Spinal cord (tissue), 10 donors: ENCODE data around the gene THOC6. TPM values are rescaled to one million over a fixed set of nuclear protein-coding genes. Genes with fewer than 3 reads are reported as not detected.

Experiments
- DNase-seq, 6 donors: peaks; one replicate each; pipeline versions ENCODE4 v3.0.0 to v3.0.0-alpha.2; 2013 to 2015; ENCODE audit warnings: low spot score in 6 of 6, low read depth in 4 of 6
- H3K27ac ChIP-seq: one replicate; pipeline ENCODE4 v1.5.1; 2013; ENCODE audit warnings: low read depth, low read length, control low read depth
- H3K27me3 ChIP-seq: one replicate; pipeline ENCODE4 v1.6.1; 2013; ENCODE audit warnings: low read length; ENCODE audit not compliant: control insufficient read depth, insufficient read depth
- H3K36me3 ChIP-seq: one replicate; pipeline ENCODE4 v1.6.1; 2013; ENCODE audit warnings: low read length; ENCODE audit not compliant: control insufficient read depth, insufficient read depth
- H3K4me1 ChIP-seq: one replicate; pipeline ENCODE4 v1.6.1; 2013; ENCODE audit warnings: low read length; ENCODE audit not compliant: control insufficient read depth, insufficient read depth
- H3K4me3 ChIP-seq: one replicate; pipeline ENCODE4 v1.5.1; 2013; ENCODE audit warnings: low read depth, low read length, control low read depth
- H3K9me3 ChIP-seq: one replicate; pipeline ENCODE4 v1.6.1; 2013; ENCODE audit warnings: low read length; ENCODE audit not compliant: control insufficient read depth, insufficient read depth
- WGBS: methylation state at CpG from one replicate; pipeline ENCODE4 v1.1.5; 2013; ENCODE audit warnings: missing lambda C conversion rate; ENCODE audit not compliant: insufficient coverage; 5-methylcytosine and 5-hydroxymethylcytosine counted together
- polyA plus RNA-seq, 2 donors: library from polyadenylated mRNA; unstranded; fragments of 120-200 nt; gene quantifications; one replicate each; pipeline ENCODE4 v1.2.1, GENCODE V29; 2013; ENCODE audit not compliant: insufficient read length in 2 of 2
- total RNA-seq, 2 donors: library from RNA; depleted of rRNA in 1 of 2; stranded (reverse); fragments of 120-200 nt in 1 of 2; fragments of >200 nt in 1 of 2; gene quantifications; one replicate each; pipeline versions ENCODE4 v1.2.3 to v1.2.4, GENCODE V29; 2013 to 2014
- donor health status: healthy.

The THOC6 gene
- total and polyA plus RNA-seq, 4 donors = 7.2 to 18.7 (median 14.6) TPM

GRCh38 chr16:3038256-3038655 is 14.4 kb downstream of the THOC6 start:
- 49% methylated on average over 8 of the region's 11 CpGs for WGBS
- DNase-seq = no peak
- Histone ChIP-seq H3K27me3 (peaks cover 74% of the 10 kb centered on the region), H3K4me3 (no peak overlapping the region), H3K27ac (no peak overlapping the region), H3K4me1 (peaks cover 11% of the 10 kb centered on the region), H3K9me3 (no peaks in the 10 kb centered on the region), H3K36me3 (no peaks in the 10 kb centered on the region)

DNA sequence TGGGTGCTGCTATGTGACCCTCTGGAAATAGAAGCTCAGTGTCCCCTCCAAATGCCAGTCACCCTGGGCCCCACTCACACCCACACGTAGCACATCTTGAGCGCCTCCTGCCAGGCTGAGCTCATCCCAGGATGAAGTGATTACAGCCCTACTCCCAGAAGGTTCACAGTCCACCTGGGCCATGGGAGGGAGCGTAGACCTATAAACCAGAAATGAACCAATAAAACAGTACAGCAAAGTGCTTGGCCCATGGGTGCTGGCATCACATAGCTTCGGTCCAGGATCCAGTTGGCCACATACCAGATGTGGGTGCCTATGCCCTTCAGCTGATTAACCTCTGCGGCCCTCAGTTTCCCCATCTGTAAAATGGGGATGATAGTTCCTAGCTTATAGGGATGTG is 15.1 kb downstream of the THOC6 start:
- peaks cover 75% of the 10 kb centered on the region for H3K27me3 ChIP-seq
- no peaks in the 10 kb centered on the region for H3K9me3 ChIP-seq
- DNase-seq = no peak
- 96% methylated on average over 3 of the region's 5 CpGs for WGBS
- peaks cover 11% of the 10 kb centered on the region for H3K4me1 ChIP-seq
- no peaks in the 10 kb centered on the region for H3K36me3 ChIP-seq
- H3K27ac ChIP-seq = no peak overlapping the region
- H3K4me3 ChIP-seq = no peak overlapping the region

DNA sequence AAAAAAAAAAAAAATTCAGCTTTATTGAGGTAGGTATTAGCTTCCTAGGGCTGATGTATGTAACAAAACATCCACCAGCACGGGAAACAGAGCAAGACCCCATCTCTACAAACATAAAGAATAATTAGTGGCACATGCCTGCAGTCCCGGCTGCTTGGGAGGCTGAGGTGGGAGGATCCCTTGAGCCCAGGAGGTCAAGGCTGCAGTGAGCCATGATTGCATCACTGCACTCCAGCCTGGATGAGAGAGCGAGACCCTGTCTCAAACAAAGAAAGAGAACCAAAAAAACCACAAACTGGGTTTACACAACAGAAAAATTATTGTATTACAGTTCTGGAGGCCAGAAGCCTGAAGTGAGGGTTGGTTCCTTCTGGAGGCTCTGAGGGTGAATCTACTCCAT is 18.5 kb downstream of the THOC6 start:
- WGBS = no CpG with 5 or more reads among the region's 3 CpGs
- Histone ChIP-seq H3K4me1 (peaks cover 19% of the 10 kb centered on the region), H3K36me3 (no peaks in the 10 kb centered on the region), H3K9me3 (no peaks in the 10 kb centered on the region), H3K27ac (no peak overlapping the region), H3K27me3 (peaks cover 74% of the 10 kb centered on the region), H3K4me3 (no peak overlapping the region)
- no peak for DNase-seq

DNA sequence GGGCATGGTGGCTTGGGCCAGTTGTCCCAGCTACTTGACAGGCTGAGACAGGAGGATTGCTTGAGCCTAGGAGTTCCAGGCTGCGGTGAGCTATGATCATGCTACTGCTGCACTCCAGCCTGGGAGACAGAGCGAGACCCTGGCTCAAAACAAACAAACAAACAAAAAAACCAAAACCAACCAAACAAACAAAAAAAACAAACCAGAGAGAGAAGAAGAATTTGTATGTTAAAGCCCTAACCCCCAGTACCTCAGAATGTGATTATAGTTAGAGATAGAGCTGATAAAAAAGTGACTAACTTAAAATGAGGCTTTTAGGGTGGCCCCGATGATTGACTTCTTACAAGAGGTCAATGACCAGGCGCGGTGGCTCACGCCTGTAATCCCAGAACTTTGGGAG is 20.9 kb downstream of the THOC6 start:
- no peak for DNase-seq
- WGBS = 89% methylated on average over 4 of the region's 6 CpGs
- H3K9me3 ChIP-seq = no peaks in the 10 kb centered on the region
- H3K27me3 ChIP-seq = peaks cover 80% of the 10 kb centered on the region
- no peak overlapping the region for H3K27ac ChIP-seq
- H3K4me1 ChIP-seq = peaks cover 19% of the 10 kb centered on the region
- no peaks in the 10 kb centered on the region for H3K36me3 ChIP-seq
- no peak overlapping the region for H3K4me3 ChIP-seq

DNA sequence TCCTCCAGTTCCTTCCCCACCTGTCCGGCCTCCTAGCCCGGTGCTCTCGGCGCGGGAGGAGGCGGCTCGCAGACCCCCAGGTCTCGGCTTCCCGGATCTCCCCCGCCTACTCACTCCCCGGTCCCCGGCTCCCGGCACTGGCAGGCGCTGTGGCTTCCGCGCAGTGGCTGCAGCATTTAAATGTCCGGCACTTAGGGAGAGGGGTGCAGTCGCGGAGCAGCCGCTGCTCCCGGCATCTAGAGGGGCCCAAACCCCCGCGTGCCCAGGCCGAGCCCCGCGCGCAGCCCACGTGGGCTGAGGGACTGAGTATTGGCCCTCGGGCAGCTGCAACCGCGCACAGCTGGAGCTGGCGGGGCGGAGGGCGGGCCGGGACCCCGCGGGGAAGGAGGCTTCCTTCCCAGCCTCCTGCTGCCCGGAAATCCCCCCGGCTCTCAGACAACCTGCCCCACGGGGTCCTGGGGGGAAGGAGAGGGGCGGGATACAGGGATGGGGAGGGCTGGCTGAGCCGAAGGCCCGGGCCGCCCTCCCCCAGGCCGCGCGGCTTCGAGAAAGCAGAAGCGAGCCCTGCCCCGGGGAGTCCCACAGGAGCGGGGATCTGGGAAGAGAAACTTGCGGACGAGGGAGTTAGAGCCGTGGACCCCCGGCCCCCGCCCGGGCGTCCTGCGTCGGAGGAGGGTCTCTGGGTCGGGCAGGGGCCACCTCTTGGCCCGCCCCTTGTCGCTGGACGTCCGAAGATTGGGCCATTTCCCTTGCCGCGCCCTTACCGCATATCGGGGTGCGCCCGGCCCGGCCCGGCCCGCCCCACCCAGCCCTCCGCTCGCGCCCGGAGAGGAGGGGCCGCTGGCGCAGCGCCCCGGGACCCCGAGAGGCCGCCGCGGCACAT is 22.2 kb downstream of the THOC6 start, which contains the start of gene MMP25:
MMP25 (plus strand) TSS at position 804 of the 883 bp plus-strand sequence. CDS start 357 bp downstream, outside the sequence.
- DNase-seq = peak in 1 of 6 donors; percentile 9
- WGBS = under 1% methylated on average over 82 of the region's 86 CpGs
- H3K36me3 ChIP-seq = no peaks in the 10 kb centered on the region
- peak within 1 kb of the TSS; percentile 2 for H3K27ac ChIP-seq
- peak within 1 kb of the TSS; percentile 6 for H3K4me3 ChIP-seq
- peaks cover 19% of the 10 kb centered on the region for H3K4me1 ChIP-seq
- peaks cover 80% of the 10 kb centered on the region for H3K27me3 ChIP-seq
- H3K9me3 ChIP-seq = no peaks in the 10 kb centered on the region

DNA sequence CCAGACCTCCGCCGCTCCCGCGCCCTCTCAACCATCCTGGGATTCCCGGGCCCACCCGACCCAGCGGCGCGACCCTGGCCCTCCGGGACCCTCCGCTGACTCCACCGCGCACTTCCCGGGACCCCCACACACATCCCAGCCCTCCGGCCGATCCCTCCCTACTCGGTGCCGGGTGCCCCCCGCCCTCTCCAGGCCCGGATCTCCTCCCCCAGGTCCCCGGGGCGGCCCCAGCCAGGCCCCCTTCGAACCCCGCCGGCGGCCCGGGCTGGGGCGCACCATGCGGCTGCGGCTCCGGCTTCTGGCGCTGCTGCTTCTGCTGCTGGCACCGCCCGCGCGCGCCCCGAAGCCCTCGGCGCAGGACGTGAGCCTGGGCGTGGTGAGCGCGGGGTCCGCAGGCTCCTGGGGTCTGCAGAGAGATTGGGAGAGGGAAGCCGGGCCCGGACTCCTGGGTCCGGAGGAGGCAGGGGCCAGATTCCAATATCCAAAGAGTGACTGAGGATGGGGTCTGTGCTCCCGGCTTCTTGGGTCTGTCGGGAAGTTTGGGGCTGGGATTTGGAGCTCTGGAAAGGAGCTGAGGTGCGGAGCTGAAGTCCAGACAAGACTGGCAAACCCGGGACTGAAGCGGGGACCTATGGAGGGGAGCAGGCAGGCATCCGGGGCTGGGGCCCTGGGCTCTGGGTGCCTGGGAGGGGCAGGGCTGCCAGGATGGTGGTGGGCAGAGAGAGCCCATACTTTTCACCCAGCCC is 23.0 kb downstream of the THOC6 start:
- DNase-seq = no peak
- Histone ChIP-seq H3K4me1 (peaks cover 19% of the 10 kb centered on the region), H3K9me3 (no peaks in the 10 kb centered on the region), H3K27ac (no peak overlapping the region), H3K36me3 (no peaks in the 10 kb centered on the region), H3K4me3 (no peak overlapping the region), H3K27me3 (peaks cover 76% of the 10 kb centered on the region)
- under 1% methylated on average over 51 of the region's 54 CpGs for WGBS

DNA sequence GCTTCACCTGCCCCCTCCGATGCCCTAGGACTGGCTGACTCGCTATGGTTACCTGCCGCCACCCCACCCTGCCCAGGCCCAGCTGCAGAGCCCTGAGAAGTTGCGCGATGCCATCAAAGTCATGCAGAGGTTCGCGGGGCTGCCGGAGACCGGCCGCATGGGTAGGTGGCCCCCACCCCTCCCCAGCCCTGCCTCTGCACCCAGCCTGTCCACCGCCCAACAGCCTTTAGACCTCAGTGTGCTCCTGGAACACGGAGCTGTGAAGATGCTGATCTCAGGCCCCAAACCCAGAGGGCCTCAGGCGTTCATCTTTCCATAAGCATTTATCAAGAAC is 23.5 kb downstream of the THOC6 start:
- Histone ChIP-seq H3K4me1 (peaks cover 19% of the 10 kb centered on the region), H3K36me3 (no peaks in the 10 kb centered on the region), H3K4me3 (no peak overlapping the region), H3K9me3 (no peaks in the 10 kb centered on the region), H3K27ac (no peak overlapping the region), H3K27me3 (peaks cover 75% of the 10 kb centered on the region)
- 7% methylated on average over 12 of the region's 13 CpGs for WGBS
- DNase-seq = no peak

- Histone ChIP-seq H3K4me1 (peaks cover 19% of the 10 kb centered on the region), H3K36me3 (peaks cover 11% of the 10 kb centered on the region), H3K9me3 (no peaks in the 10 kb centered on the region), H3K27ac (no peak overlapping the region), H3K27me3 (peaks cover 49% of the 10 kb centered on the region), H3K4me3 (no peak overlapping the region)
- WGBS = 77% methylated on average over 26 of the region's 26 CpGs
- DNase-seq = no peak
These were observed 26.2 kb downstream of the THOC6 start for GRCh38 chr16:3049921-3050481.

GRCh38 chr16:3050487-3050886 is 26.7 kb downstream of the THOC6 start:
- peaks cover 15% of the 10 kb centered on the region for H3K4me1 ChIP-seq
- WGBS = 92% methylated on average over 2 of the region's 5 CpGs
- peaks cover 13% of the 10 kb centered on the region for H3K36me3 ChIP-seq
- H3K27ac ChIP-seq = no peak overlapping the region
- H3K4me3 ChIP-seq = no peak overlapping the region
- H3K9me3 ChIP-seq = no peaks in the 10 kb centered on the region
- peaks cover 45% of the 10 kb centered on the region for H3K27me3 ChIP-seq
- DNase-seq = no peak
